ENCODE data around the gene SPO11.

The SPO11 gene

DNA sequence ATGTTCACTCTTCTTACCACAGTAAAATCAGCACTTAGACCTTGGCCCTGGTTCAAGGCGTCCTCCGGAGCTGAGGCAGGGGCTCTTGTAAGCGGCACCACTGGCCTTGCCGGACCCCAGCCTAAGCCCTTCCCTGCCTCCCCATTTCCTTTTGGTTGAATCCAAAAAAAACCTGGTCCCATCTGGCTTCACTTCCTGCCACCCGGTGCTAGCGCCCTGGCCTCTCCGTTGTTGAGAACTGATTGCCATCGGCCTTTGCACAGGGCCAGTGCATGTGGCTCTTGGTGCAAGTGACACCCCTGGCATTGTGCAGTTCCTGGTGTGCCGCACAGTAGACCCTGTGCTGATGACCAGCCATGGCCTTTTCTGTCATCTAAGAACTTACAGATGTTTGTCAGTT lies 42.6 kb downstream of the SPO11 start:
- no peak for DNase-seq (ENCODE audit: low read depth)
- TF ChIP-seq, protein P1, sequence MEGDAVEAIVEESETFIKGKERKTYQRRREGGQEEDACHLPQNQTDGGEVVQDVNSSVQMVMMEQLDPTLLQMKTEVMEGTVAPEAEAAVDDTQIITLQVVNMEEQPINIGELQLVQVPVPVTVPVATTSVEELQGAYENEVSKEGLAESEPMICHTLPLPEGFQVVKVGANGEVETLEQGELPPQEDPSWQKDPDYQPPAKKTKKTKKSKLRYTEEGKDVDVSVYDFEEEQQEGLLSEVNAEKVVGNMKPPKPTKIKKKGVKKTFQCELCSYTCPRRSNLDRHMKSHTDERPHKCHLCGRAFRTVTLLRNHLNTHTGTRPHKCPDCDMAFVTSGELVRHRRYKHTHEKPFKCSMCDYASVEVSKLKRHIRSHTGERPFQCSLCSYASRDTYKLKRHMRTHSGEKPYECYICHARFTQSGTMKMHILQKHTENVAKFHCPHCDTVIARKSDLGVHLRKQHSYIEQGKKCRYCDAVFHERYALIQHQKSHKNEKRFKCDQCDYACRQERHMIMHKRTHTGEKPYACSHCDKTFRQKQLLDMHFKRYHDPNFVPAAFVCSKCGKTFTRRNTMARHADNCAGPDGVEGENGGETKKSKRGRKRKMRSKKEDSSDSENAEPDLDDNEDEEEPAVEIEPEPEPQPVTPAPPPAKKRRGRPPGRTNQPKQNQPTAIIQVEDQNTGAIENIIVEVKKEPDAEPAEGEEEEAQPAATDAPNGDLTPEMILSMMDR (IDR thresholded peaks at IDR 0.05; ENCODE audit: low read depth, low read length, missing control alignments): no peak
- H3K4me3 ChIP-seq (ENCODE audit: low read depth, low read length): no peak overlapping the region
- in situ Hi-C loops (cut with HindIII; ENCODE audit: low sequenced_read_pairs): no loop called here

DNA sequence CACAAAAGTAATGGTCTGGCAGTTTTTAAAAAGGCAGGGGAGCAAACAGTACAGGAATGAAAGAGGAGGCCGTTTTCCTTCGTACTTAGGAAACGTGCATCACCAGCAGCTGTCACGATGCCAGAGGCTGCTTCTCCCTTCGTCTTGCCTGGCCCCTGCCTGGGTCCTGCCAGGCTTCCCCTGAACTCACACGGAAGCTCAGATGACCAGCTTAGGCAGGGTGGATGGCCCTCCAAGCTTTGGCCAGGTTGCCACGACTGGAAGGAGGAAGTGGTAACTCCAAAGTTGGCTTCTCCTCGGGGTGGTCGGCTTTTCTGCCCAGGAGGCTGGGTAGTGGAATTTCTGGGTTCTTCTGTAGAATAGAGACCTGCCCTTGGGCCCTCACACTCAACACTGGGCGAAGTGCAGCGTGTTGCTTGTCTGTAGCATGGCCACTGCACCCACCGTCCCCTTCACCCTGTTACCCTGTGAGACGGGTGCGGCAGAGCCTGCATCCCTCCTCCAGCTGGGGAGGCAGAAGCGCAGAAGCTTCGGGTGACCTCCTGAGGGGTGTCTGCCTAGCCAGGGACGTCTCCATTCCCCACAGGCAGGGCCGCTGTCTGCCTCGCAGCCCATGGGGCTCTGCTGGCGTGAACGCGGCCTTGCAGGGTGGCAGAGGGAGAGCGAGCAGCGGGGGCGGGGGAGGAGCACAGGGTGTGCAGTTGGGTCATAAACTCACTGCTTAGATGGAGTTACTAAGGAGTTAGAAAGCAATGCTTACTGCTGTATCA lies 43.2 kb downstream of the SPO11 start:
- in situ Hi-C loops (cut with HindIII; ENCODE audit: low sequenced_read_pairs): no loop called here
- H3K4me3 ChIP-seq (ENCODE audit: low read depth, low read length): no peak overlapping the region
- TF ChIP-seq, protein P1 (IDR thresholded peaks at IDR 0.05; ENCODE audit: low read depth, low read length, missing control alignments): no peak
- DNase-seq (ENCODE audit: low read depth): no peak

DNA sequence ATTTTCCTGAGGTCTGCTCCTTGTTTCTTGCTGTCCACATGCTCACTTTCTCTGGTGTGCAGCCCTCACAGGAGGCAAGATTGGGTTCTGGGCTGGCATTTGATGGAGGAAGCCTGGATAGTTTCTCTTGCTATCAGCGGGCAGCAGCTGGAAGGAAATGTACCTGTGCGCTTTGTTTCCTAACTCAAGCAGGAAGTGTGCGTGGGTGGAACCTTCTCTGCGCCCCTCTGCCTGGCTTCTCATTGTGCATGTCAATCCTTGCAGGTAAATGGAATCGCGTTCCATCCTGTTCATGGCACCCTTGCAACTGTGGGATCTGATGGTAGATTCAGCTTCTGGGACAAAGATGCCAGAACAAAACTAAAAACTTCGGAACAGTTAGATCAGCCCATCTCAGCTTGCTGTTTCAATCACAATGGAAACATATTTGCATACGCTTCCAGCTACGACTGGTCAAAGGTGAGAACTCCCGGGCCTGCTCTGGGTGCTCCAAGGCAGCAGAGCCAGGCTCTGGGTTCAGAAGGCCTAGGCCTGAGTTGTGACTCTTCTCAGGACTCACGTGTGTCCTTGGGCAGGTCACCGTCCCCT lies 44.8 kb downstream of the SPO11 start:
- H3K4me3 ChIP-seq (ENCODE audit: low read depth, low read length): no peak overlapping the region
- TF ChIP-seq, protein P1 (IDR thresholded peaks at IDR 0.05; ENCODE audit: low read depth, low read length, missing control alignments): no peak
- DNase-seq (ENCODE audit: low read depth): no peak
- in situ Hi-C loops (cut with HindIII; ENCODE audit: low sequenced_read_pairs): no loop called here

DNA sequence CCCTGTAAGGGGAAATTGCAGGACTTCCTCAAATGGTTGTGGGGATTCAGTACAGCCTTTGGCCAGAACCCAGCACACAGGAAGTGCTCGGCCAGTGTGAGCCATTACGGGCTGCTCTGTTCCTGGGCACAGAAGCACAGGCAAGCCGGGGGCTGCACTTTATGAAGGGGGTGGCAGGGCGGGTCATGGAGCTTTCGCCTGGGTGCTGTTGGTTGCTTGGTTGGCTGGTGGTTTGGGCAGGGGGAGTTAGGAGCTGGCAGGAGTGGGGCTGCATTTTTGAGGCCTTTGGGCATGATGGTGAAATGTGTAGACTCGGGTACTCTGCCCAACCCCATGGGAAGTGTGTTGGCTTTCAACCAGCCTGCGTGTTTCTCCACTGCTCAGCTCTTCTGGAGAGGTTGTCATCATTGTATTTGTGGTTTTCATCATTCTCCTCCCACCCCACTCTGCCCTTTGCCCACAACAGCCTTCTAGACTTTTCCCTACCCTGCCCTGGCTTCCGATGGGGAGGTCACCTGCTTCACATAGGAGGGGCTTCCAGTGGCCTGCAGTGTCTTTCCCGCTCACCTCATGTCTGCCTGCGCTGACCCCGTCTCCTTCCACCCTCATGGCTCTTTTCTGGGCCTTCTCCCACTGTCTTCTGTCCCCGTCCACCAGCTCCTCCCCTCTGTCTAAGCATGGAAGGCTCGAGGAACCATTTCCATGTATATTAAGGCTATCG lies 45.5 kb downstream of the SPO11 start:
- TF ChIP-seq, protein P1 (IDR thresholded peaks at IDR 0.05; ENCODE audit: low read depth, low read length, missing control alignments): no peak
- DNase-seq (ENCODE audit: low read depth): no peak
- H3K4me3 ChIP-seq (ENCODE audit: low read depth, low read length): no peak overlapping the region
- in situ Hi-C loops (cut with HindIII; ENCODE audit: low sequenced_read_pairs): loop anchor here (5.0 kb wide), 1 partner anchor 117 kb away; no protein-coding TSS in a partner anchor

DNA sequence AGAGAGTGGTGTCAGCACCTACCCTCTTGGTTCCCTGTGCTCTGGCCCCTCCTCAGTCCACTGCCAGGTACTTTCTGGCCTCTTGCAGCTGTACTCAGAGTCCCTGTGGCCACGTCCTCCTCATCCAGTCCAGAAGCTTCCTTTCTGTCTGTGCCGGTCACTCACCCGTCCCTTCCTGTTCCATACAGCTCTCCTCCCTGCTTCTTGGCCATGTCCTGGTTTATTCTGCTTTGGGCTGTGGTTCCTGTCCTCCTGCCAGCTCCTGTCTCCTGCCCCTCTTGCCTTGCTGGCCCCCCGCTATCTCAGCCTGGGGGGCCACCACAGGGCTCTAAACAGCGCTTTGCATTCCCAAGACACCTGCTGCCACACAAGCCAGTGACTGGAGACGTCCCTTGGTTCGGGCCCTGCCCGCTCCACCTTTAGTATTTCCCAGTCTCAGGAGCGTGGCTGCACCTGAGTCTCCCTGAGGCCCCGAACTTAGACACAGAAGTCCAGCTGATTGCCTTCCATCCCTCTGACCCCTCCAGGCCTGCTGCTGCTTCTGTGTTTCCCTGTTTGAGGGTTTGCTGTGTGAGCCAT lies 46.1 kb downstream of the SPO11 start:
- in situ Hi-C loops (cut with HindIII; ENCODE audit: low sequenced_read_pairs): loop anchor here (5.0 kb wide), 1 partner anchor 117 kb away; no protein-coding TSS in a partner anchor
- no peak for DNase-seq (ENCODE audit: low read depth)

DNA sequence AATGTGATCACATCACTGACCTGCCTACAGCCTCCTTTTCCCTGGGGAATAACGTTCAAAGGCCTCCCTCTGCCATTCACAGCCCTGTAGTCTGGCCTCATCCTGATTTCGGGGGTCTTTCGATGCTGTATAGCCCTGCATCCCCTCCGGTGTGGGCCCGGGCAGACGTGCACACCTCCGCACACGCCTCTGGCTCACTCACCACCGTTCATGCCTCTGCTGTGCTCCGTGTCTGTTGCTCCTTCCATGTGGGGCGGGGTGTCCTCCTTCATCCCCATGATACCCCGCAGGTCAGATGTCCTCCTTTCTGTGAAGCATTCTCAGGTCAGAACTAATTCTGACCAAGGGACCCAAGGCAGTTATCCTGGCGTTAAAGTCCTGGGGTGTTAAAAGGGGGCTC lies 47.7 kb downstream of the SPO11 start:
- in situ Hi-C loops (cut with HindIII; ENCODE audit: low sequenced_read_pairs): loop anchor here (5.0 kb wide), 1 partner anchor 115 kb away; no protein-coding TSS in a partner anchor
- DNase-seq (ENCODE audit: low read depth): no peak
- TF ChIP-seq, protein P1 (IDR thresholded peaks at IDR 0.05; ENCODE audit: low read depth, low read length, missing control alignments): no peak
- H3K4me3 ChIP-seq (ENCODE audit: low read depth, low read length): no peak overlapping the region

More for the DNA sequence above, 46.1 kb downstream of the SPO11 start:
- TF ChIP-seq, protein P1 (IDR thresholded peaks at IDR 0.05; ENCODE audit: low read depth, low read length, missing control alignments): no peak
- no peak overlapping the region for H3K4me3 ChIP-seq (ENCODE audit: low read depth, low read length)

Data from astrocyte of the cerebellum (primary cell).